ENCODE results near the gene ATAD3B. TPM values are rescaled to one million over a fixed set of nuclear protein-coding genes. Genes with fewer than 3 reads are reported as not detected.
A peak's percentile ranks its signal among the peaks of the same experiment; 100 is the strongest.

Gene ATAD3B
- total and polyA plus RNA-seq, 2 of the 13 experiments (the other 11 are each of a cell fraction or from before 2014, with no cell fraction given) = 9.6 to 31.1 TPM

- in situ Hi-C loops (cut with HindIII; ENCODE audit: extremely low pct_ligation_motif_present, low pct_unique_long_range_greater_than_20kb) (no loop called here), intact Hi-C loops (cut with micrococcal nuclease; ENCODE audit: unreplicated experiment) (no loop called here)
- Histone ChIP-seq H3K27ac (ENCODE audit: extremely low read length, insufficient read depth, low read length) (peak overlapping the region; percentile 94), H3K4me2 (ENCODE audit: low read depth, low read length) (peak overlapping the region; percentile 89), H3K4me3 (replicated peaks in 1 of 3; ENCODE audit: insufficient read depth in 1 of 3, low read depth in 2 of 3, low read length in 3 of 3) (peak overlapping the region; percentile 72 to 88 (median 79)), H3K4me1 (ENCODE audit: insufficient read depth, low read length) (peaks cover 47% of the 10 kb centered on the region), H3K36me3 (replicated peaks in 1 of 2; ENCODE audit: control insufficient read depth in 1 of 2, insufficient read depth in 2 of 2, low read length in 2 of 2) (no peaks in the 10 kb centered on the region), H3K9ac (ENCODE audit: insufficient read depth, low read depth, low read length) (peak overlapping the region; percentile 88), H3K27me3 (ENCODE audit: control insufficient read depth in 1 of 2, insufficient read depth in 2 of 2, low read length in 2 of 2) (no peaks in the 10 kb centered on the region), H3K9me3 (ENCODE audit: low read length) (no peaks in the 10 kb centered on the region), H2AFZ (ENCODE audit: low read length) (no peak overlapping the region), H3K79me2 (ENCODE audit: insufficient read depth, low read length) (peaks cover 20% of the 10 kb centered on the region), H4K20me1 (ENCODE audit: insufficient read depth, low read length) (no peaks in the 10 kb centered on the region)
- no TSS peak for BruUV-seq (replicated peaks)
- POLR2A ChIA-PET = interaction anchor here (0.6 to 11.0 kb wide), 12 partner anchors 8 to 127 kb away, joined by 3 to 355 read pairs (median 16); partner anchors contain the start of genes ANKRD65, AURKAIP1, CCNL2 and MRPL20
- DNase-seq (ENCODE audit: low spot score) (peak; percentile 87), ATAC-seq (peak; percentile 68), FAIRE-seq (peak; percentile 90)
- WGBS (ENCODE audit: low lambda C conversion rate) = 0% methylated on average over 3 of the region's 5 CpGs
- CTCF ChIA-PET (ENCODE audit: low intra/inter-chr PET ratio, low total read pairs) = no interaction called here
- TF ChIP-seq NAIF1 (CRISPR knock-in tag; IDR thresholded peaks at IDR 0.05; ENCODE audit: borderline replicate concordance) (no peak), DRAP1 (CRISPR knock-in tag; IDR thresholded peaks at IDR 0.05) (peak; percentile 93), BCL3 (CRISPR knock-in tag; IDR thresholded peaks at IDR 0.05) (0 out of 2 replicates have a peak, but pooled peaks have one; percentile 69), ZNF441 (CRISPR knock-in tag; IDR thresholded peaks at IDR 0.05; ENCODE audit: borderline replicate concordance) (no peak; the same call in 1 of the 2 replicates), ZBTB43 (CRISPR knock-in tag; conservative IDR thresholded peaks at IDR 0.05) (no peak), ZNF253 (CRISPR knock-in tag; IDR thresholded peaks at IDR 0.05; ENCODE audit: borderline replicate concordance) (0 out of 2 replicates have a peak, but pooled peaks have one; percentile 65), ZFP1 (CRISPR knock-in tag; IDR thresholded peaks at IDR 0.05) (peak; percentile 68; the same call in 1 of the 2 replicates), ZBTB38 (CRISPR knock-in tag; IDR thresholded peaks at IDR 0.05) (0 out of 2 replicates have a peak, but pooled peaks have one; percentile 25), HDAC2 (CRISPR knock-in tag; IDR thresholded peaks at IDR 0.05) (peak; percentile 69; the same call in 1 of the 2 replicates), CEBPB (IDR thresholded peaks at IDR 0.05; ENCODE audit: borderline replicate concordance, low read depth, low read length) (peak; percentile 39; the same call in 1 of the 2 replicates), TFDP2 (CRISPR knock-in tag; IDR thresholded peaks at IDR 0.05) (peak; percentile 55), ZBTB37 (CRISPR knock-in tag; IDR thresholded peaks at IDR 0.05) (peak; percentile 83; the same call in 1 of the 2 replicates), XRCC5 (optimal IDR thresholded peaks at IDR 0.05; ENCODE audit: low read length) (peak; percentile 58), ISL2 (CRISPR knock-in tag; IDR thresholded peaks at IDR 0.05) (peak; percentile 62; the same call in 1 of the 2 replicates), SKIL (CRISPR knock-in tag; IDR thresholded peaks at IDR 0.05; ENCODE audit: borderline replicate concordance) (peak; percentile 86)
Measured at GRCh38 chr1:1431845-1432273, 39.7 kb upstream of the ATAD3B start.
